Activated CD8-positive, alpha-beta T cell treated with anti-CD3 and anti-CD28 coated beads for 36 hours (primary cell): ENCODE results near the gene HIRA. TPM values are rescaled to one million over a fixed set of nuclear protein-coding genes. Genes with fewer than 3 reads are reported as not detected.

Source experiments
- ATAC-seq: fragments of 200-7000 bp; cut with Tn5 transposase; one replicate; pipeline ENCODE4 v1.10.0; 2021; ENCODE audit warnings: mild to moderate bottlenecking, moderate library complexity
- CTCF ChIA-PET: fragments of 350-600 bp; sonication (Branson Sonifier 250); formaldehyde crosslinking; loops from one replicate; lab custom pipeline; 2021; ENCODE audit warnings: antibody characterized with exemption; lab: Charles Lee
- POLR2A ChIA-PET: fragments of 350-600 bp; sonication (Branson Sonifier 250); formaldehyde crosslinking; loops from one replicate; lab custom pipeline; 2021; ENCODE audit warnings: antibody characterized with exemption; lab: Charles Lee
- DNase-seq: peaks from one replicate; pipeline ENCODE4 v3.0.0-alpha.2; 2020
- H3K27ac Mint-ChIP-seq: one replicate; pipeline ENCODE4 v1.8.0; 2021; ENCODE audit warnings: mild to moderate bottlenecking, mixed read lengths
- H3K27me3 Mint-ChIP-seq: one replicate; pipeline ENCODE4 v1.8.0; 2021; ENCODE audit warnings: mixed read lengths
- H3K36me3 Mint-ChIP-seq: one replicate; pipeline ENCODE4 v1.8.0; 2021; ENCODE audit warnings: low read depth, mixed read lengths
- H3K4me1 Mint-ChIP-seq: one replicate; pipeline ENCODE4 v1.8.0; 2021; ENCODE audit warnings: low read depth, mixed read lengths
- H3K4me3 Mint-ChIP-seq: one replicate; pipeline ENCODE4 v1.8.0; 2021; ENCODE audit warnings: mild to moderate bottlenecking, moderate library complexity, mixed read lengths
- H3K9me3 Mint-ChIP-seq: one replicate; pipeline ENCODE4 v1.8.0; 2021; ENCODE audit warnings: mixed read lengths
- CTCF ChIP-seq: fragments of 200-600 bp; IDR thresholded peaks from one replicate; pipeline ENCODE4 v1.8.0; 2022; ENCODE audit warnings: antibody characterized with exemption, mild to moderate bottlenecking
- intact Hi-C: fragments of 100-400 bp; cut with micrococcal nuclease; formaldehyde crosslinking; loops from one replicate; pipeline ENCODE4 v1.10.0; 2022
- total RNA-seq, 2 experiments: library from RNA; stranded (reverse); gene quantifications; one replicate each; pipeline ENCODE4 v1.2.3, GENCODE V29; 2021

HIRA gene
- total RNA-seq, 2 experiments from 2014 or later = 29.7 to 30.5 TPM

DNA sequence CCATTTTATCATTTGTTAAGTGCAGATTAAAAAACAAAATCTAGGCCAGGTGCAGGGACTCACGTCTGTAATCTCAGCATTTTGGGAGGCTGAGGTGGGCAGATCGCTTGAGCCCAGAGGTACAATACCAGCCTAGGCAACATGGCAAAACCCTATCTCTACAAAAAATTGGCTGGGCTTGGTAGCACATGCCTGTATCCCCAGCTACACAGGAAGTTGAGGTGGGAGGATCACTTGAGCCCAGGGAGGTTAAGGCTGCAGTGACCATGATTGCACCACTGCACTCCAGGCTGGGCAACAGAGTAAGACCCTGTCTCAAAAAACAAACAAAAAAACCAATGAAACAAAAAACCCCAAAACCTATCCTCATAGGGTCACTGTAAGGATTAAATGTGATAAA lies 32.9 kb downstream of the HIRA start:
- intact Hi-C loops = no loop called here
- ChIA-PET POLR2A (no interaction called here), CTCF (no interaction called here)
- Mint-ChIP-seq H3K4me3 (no peak overlapping the region), H3K27ac (no peak overlapping the region), H3K27me3 (no peaks in the 10 kb centered on the region), H3K9me3 (no peaks in the 10 kb centered on the region), H3K36me3 (peaks cover 20% of the 10 kb centered on the region), H3K4me1 (no peaks in the 10 kb centered on the region)
- ATAC-seq = no peak
- no peak for TF ChIP-seq CTCF
- DNase-seq = no peak

GRCh38 chr22:19398206-19398605 lies 33.3 kb downstream of the HIRA start:
- ChIA-PET CTCF (no interaction called here), POLR2A (no interaction called here)
- TF ChIP-seq CTCF = no peak
- Mint-ChIP-seq H3K36me3 (peaks cover 20% of the 10 kb centered on the region), H3K9me3 (no peaks in the 10 kb centered on the region), H3K27ac (no peak overlapping the region), H3K4me3 (no peak overlapping the region), H3K4me1 (no peaks in the 10 kb centered on the region), H3K27me3 (no peaks in the 10 kb centered on the region)
- DNase-seq (no peak), ATAC-seq (no peak)
- intact Hi-C loops = no loop called here

DNA sequence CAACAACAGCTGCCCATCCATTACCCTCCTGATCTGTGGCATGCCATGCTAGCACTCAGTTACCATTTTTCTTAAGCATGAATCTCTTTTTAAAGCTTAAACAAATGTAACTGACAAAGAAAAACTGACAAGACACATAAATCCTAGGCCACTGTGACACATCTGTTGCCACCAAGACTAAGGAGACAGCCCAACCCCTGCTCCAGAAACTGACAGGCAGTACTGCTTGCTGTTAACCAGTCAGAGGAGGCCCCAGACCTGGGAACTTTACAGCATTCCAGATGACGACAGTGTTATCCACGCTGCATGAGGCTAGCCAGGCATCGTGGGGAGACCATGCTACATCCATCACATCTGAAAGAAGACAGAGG lies 33.8 kb downstream of the HIRA start:
- Mint-ChIP-seq H3K27me3 (no peaks in the 10 kb centered on the region), H3K36me3 (peaks cover 23% of the 10 kb centered on the region), H3K27ac (no peak overlapping the region), H3K4me3 (no peak overlapping the region), H3K4me1 (no peaks in the 10 kb centered on the region), H3K9me3 (no peaks in the 10 kb centered on the region)
- ChIA-PET CTCF (no interaction called here), POLR2A (no interaction called here)
- ATAC-seq (no peak), DNase-seq (no peak)
- TF ChIP-seq CTCF = no peak
- intact Hi-C loops = no loop called here

DNA sequence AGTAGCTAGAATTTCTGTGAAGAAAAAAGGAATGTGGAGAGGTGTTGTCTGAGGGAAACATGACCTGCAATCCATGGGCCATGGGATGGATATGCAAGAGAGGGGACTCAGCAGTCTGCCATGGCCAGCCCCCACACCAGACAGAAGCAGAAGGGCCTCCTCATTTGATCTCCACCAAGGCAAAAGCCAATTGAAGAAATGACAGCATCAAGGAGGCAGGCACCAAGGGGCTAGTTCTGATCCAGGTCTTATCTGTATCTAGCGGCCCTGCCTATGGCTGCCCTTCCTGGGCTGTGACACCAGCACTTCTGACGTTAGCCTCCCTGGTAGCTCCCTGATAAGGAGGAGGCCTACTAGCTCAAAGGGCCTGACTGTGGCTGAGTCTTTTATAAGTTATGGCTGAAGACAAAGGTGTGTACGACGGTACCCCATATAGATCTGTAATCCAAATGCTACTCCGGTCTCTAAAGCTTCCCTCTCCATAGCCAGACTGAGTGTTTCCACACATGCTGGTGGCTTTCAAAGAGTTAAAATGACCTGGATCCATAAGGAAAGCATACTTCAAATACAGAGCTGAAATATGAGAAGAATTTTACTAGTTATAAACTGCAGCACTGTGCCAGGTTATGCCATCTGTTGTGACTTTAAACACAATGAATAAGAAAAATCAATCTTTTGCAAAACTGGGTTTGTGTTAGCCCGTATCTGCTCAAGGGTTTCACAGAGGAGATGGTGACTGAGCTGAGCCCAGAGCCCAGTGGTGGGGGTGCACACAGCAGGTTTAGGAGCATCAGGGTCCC lies 34.4 kb downstream of the HIRA start:
- no peak overlapping the region for H3K27ac Mint-ChIP-seq
- no peak for ATAC-seq
- TF ChIP-seq CTCF = no peak
- no peaks in the 10 kb centered on the region for H3K4me1 Mint-ChIP-seq
- no peak overlapping the region for H3K4me3 Mint-ChIP-seq
- ChIA-PET CTCF (interaction anchor here (1.4 kb wide), 1 partner anchor 218 kb away, joined by 3 read pairs; the partner anchor contains the start of gene SLC25A1), POLR2A (no interaction called here)
- no peak for DNase-seq
- H3K36me3 Mint-ChIP-seq = peaks cover 26% of the 10 kb centered on the region
- intact Hi-C loops = no loop called here
- no peaks in the 10 kb centered on the region for H3K27me3 Mint-ChIP-seq
- H3K9me3 Mint-ChIP-seq = no peaks in the 10 kb centered on the region

- Mint-ChIP-seq H3K36me3 (peaks cover 24% of the 10 kb centered on the region), H3K9me3 (no peaks in the 10 kb centered on the region), H3K27me3 (no peaks in the 10 kb centered on the region), H3K4me1 (no peaks in the 10 kb centered on the region), H3K27ac (no peak overlapping the region), H3K4me3 (no peak overlapping the region)
- CTCF ChIA-PET = interaction anchor here (1.1 to 1.4 kb wide), 2 partner anchors 16 to 218 kb away, joined by 3 to 5 read pairs; partner anchors contain the start of gene SLC25A1
- DNase-seq (no peak), ATAC-seq (no peak)
- TF ChIP-seq CTCF = no peak
- POLR2A ChIA-PET = no interaction called here
- intact Hi-C loops = no loop called here
These were observed 35.0 kb downstream of the HIRA start for GRCh38 chr22:19396561-19396933.
